DMS53 (cell line): ENCODE data around the gene UPK3A.
"Not testable (repeated sequence)": the region's sequence is repeated elsewhere in the genome, so short reads cannot be mapped to it uniquely, and the experiment has no call there.

Source experiments
- DNase-seq: peaks from one replicate; lab custom pipeline; 2025; lab: John Stamatoyannopoulos, UW

UPK3A gene

DNA sequence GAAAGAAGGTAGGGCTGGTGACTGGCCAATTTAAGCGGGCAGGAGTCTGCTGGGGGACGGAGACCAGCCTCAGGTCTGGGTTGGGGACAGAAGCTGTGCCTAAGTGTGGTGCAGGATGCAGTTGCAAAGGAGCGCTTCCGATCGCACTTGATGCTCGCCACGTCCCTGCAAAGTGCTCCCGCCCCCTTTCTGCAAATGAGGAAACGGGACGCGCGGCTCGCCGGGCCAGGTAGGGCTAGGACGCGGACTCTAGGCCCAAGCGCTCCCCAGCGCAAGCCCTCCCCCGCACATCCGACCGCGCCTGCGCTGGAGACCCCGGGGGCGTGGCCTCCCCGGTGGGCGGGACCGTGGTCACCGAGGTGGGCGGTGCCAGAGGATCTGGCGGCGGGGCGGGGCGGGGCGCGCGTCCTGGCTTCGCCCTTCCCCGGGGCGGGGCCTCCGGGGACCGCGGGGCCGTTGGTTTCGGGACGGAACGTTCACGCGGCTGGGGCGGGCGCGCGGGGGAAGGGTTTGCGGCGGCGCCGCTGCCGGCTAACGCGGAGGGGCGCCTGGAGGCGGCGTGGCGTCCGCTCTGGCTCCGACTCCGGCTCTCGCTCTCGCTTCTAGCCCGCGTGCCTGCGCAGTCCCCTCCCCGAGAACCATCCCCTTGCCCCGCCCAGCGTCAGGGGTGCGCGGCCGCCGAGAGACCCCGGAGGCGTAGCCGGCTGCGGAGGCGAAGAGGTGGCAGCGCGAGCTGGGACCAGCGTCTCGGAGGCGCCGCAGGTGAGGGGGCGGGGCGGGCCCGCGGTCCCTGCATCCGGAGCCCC is 24.9 kb downstream of the UPK3A start, which contains the start of gene FAM118A:
Gene FAM118A (plus strand): TSS at position 513 of the 806 bp plus-strand sequence. CDS start 12,446 bp downstream, outside the sequence.
- peak; percentile 97 for DNase-seq

DNA sequence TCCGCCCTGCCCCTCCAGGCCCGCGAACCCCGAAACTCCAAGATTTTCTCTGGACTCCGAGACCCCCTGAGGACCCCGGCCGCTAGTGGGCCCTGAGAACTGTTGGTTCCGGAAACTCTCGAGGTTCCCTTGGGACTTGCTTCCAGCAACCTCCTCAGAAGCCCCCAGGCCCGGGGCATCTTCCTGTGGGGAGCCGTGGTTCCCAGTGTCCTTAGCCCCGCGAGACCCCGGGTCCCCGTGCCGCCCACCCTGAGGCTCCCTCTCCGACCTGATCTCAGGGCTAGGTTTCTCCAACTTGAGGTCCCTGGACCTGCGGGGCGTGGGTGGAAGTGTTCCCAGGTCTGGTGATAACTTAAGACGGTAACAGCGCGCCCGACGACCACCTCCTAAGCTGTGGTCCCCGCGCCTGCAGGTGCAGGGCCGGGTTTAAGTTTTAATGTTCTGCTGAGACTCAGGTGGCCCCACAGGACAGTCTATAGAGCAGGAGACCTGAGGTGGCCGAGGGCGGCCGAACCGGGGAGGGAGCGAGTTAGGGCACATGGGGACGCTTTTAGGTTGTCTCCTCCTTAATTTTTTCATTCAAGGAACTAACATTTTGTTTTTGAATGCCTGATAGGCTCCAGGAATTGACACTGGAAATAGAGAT is 25.7 kb downstream of the UPK3A start:
- no peak for DNase-seq

DNA sequence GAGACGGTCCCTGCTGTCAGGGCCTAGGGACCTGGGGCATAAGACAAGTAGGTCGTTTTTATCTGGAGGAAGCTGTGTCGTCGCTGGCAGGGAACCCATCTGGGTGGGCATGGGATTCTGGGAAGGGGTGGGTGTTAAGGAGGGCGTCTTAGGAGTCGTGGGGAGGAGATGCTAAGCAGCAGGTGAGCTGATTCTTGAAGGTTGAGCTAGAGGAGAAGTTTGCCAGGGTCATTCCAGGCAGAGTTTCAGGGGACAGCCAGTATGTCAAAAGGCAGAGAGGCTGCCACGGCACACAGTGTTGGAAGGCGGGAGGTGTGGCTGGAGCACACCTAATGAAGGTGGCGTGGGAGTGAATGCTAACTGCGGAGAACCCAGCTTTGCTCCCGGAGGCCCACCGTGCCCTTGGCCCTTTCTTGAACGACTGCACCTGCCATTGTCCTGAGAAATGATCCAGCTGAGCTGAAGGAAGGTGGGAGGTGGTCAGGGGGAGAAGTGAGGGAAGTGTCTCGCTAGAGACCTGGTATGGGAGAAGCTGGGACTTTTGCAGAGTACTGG is 26.3 kb downstream of the UPK3A start:
- DNase-seq = no peak

DNA sequence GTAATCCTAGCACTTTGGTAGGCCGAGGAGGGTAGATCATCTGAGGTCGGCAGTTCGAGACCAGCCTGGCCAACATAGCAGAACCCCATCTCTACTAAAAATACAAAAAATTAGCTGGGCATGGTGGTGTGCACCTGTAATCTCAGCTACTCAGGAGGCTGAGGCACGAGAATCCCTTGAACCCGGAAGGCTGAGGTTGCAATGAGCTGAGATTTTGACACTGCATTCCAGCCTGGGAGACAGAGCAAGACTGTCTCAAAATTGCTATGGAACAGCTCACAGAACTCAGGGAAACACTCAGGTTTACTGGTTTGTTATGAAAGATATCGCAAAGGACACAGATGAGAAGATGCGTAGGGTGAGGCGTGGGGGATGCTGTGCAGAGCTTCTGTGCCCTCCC is 27.7 kb downstream of the UPK3A start:
- no peak for DNase-seq

DNA sequence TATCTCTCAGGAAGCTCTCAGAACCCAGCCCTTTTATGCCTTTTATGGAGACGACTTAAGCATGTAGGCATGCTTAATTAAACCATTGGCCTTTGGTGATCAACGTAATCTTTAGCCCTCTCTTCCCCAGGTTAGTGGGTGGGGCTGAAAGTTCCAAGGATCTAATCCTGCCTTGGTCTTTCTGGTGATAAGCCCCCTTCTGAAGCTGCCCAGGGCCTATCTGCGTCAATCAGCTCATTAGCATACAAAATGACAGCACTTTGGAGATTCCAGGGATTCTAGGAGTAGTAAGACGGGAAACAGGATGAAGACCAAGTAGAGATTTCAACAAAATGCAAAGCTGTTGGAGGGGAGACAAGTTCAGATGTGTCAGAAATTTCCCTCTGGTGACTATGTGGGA is 28.1 kb downstream of the UPK3A start:
- DNase-seq = no peak

DNA sequence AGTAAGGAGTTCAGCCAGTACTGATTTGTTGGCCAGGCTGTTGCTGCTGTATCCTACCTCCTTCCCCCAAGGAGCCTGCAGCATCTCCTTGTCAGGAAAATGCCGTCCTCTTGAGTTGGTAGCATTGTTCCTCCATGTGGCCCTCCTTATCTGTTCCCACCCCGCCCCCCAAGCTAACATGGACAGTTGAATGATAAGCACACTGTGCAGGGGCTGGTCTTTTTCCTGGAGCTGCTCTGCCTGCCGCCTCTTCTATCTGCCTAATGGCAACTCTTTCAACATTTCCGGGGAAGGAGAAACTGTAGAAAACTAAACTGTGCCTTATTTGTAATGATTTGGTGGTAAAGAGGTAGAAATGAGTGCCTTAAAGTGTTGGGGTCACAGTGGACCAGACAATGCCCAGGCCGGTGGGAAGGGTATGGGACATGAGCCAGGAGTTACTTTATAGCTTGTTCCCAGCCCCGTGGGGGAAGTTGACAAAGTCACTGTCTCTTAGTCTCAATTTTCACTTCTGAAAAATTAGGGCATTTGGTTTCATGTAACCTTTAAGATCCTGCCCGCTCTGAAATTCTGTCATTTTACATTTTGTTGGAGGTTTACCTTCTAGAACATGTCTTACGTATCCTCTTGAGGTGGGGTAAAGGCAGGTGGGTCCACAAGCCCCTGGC is 29.4 kb downstream of the UPK3A start:
- DNase-seq = no peak

DNA sequence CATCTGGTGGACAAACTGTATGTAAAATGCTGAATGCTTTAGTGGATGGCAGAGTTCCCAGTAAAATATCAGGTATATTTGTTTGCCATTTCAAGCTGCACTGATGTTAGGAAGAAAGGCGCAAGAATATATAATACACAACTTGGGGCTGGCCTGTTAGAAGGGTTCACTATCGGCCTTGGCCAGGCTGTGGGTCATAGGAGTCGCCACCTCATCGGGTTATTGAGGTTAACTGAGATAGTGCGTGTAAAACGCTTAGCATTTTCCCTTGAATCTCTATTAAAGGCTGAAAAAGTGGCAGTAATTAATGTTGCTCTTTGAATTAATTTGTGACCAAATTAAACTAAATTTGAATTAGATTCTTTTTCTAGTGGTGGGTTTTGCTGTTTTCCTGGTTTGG is 30.0 kb downstream of the UPK3A start:
- DNase-seq = no peak

DNA sequence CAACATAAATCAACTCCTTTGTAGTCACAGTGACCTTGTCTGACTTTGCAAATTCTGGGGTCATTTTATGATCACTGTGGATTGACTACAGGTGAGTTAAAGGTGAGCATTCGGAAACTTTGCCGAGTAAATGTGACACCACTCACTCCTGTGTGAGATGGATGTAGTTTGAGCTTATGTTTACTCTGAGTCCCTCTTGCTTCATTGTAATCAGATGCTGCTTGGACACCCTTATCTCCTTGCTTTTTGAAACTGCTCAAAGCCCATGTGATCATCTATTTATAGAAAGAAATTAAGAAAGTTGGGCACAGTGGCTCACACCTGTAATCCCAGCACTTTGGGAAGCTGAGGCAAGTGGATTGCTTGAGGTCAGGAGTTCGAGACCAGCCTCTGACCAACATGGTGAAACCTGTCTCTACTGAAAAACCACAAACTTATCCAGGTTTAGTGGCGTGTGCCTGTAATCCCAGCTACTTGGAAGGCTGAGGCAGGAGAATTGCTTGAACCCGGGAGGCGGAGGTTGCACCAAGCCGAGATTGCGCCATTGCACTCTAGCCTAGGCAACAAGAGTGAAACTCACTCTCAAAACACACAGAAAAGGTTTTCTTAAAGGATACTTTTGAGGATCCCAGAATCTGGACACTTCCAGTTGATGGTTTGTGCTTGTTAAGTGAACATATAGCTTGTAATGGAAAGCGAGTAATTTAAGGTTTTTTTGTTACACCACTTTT is 32.2 kb downstream of the UPK3A start:
- DNase-seq = no peak

DNA sequence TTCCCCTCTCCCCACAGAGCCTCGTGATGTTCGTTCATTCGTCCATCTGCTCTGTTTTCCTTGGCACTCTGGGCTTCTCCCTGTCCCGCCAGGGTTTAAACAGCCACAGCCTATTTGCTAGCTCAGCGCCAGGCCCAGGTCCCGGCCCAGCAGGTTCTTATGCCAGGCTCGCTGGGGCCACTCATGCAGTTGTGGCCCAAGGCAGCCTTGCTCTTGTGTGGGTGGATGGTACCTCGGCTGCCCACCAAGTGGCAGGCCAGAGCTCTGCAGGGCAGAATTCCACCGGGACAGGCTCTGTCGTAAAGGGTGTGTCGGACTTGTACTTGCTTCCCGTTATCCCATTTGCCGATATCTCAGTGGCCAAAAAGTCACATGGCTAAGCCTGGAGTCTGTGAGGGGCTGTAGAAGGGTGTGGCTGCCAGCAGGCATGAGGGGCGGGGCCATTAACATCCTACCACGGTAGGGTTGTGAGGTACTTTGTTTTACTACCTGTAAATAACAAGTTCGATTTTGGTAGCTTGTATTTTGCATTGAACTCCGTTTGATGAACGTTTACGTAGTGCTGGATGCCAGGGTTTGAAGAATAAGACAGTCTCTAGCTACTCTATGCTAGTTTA is 32.9 kb downstream of the UPK3A start:
- DNase-seq = peak; percentile 14

DNA sequence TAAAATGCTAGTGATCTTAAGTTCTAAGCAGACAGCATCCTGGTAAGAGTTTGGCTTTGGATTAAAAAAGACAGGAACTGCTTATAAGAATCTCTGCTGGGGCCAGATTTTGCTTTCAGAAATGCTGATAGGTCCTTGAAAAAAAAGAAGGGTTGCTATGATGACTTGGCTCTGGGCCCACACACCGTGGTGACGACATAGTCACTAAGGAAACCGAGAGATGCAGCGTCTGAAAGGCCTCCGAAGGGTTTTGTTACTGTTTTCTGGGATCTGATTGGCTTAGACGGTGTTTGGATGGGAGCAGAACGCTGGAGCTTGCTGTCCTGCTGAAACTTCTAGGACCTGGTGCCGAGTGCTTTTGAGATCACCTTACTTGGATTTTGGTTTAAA is 33.4 kb downstream of the UPK3A start:
- peak; percentile 80 for DNase-seq

DNA sequence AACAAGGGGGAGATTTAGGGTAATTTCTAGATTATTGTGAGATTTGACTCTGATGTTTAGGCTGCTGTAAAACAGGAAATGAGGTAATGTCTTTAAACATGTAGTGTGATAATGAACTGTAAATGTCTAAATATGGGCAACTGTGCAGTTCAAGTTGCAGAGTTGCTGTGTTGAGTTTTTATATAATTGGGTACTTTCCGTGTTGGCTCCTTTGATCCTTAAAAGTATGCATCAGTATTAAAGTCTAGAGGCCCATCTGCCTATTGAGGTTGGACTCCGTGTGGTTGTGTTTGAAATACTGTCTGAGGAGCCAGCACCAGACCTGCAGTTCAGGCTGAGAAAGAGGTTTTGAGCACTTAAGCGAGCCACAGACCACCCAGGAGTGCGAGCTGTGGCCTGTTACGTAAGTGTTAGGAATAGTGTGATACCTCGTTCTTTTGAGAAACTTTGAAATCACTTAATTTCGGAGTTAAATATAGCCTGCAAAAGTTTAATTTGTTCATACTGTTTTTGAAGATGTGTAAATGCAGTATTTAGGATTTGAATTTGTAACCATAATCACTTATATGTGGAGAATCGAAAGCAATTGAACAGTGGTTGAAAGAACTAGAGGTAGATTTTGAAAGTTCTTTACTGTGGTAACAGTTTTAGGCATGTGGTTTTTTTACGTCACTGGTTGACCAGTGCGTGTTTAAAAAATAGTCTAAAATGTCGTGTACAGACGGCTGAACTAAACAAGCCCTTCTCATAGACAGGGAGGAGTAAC is 34.0 kb downstream of the UPK3A start:
- DNase-seq = peak; percentile 48

DNA sequence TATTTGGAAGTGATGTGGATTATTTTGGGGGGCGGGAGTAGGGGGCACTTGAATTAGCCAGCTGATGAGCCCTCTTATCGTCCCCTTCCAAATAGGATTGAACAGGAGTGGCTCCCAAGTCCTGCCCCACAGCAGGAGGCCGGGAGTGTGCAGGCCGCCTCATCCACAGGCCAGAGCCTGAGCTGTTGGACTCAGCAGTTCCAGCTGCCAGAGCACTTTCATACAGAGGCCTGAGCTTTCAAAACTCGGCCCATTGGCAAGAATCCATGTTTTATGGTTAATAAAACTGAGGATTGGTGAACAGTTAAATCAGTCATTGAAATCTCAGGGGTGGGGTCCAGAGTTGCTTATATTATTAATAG is 34.6 kb downstream of the UPK3A start:
- no peak for DNase-seq

DNA sequence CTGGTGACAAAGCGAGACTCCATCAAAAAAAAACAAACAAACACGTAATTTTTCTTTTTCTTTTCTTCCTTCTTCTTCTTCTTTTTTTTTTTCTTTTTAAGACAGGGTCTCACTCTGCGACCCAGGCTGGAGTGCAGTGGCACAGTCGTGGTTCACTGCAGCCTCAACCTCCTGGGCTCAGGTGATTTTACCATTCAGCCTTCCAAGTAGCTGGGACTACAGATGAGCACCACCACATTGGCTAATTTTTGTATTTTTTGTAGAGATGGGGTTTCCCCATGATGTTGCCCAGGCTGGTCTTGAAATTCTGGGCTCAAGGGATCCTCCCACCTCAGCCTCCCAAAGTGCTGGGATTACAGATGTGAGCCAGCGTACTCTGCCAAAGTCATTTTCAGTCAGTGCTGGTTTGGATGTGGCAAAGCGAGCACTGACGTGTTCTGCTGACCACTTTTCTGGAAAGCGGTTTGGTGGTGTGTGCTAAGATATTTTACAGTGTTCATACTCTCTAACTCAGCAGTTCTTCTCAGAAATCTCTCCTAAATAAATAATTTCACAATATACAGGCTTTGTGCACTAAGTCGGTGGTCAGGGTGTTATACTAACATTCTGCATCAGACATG is 35.7 kb downstream of the UPK3A start:
- DNase-seq = no peak

DNA sequence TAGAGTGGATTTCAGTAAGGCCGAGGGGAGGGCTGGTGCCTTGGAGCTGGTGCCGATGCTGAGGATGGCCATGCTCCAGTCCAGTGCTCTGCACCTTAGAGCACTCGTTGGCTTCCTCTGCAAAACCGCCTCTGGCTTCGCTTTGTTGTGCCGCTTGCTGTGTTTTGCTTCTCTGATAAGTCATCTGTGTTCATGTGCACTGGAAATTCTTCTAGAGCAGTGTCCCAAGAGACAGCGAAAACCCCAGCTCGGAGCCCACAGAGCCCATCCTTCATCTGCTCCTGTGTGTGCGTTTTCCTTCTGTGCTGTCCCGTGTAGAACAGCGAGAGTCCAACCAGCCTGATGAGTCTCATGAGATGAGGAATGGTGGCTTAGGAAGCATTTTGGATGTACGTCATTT is 37.1 kb downstream of the UPK3A start:
- DNase-seq = no peak

DNA sequence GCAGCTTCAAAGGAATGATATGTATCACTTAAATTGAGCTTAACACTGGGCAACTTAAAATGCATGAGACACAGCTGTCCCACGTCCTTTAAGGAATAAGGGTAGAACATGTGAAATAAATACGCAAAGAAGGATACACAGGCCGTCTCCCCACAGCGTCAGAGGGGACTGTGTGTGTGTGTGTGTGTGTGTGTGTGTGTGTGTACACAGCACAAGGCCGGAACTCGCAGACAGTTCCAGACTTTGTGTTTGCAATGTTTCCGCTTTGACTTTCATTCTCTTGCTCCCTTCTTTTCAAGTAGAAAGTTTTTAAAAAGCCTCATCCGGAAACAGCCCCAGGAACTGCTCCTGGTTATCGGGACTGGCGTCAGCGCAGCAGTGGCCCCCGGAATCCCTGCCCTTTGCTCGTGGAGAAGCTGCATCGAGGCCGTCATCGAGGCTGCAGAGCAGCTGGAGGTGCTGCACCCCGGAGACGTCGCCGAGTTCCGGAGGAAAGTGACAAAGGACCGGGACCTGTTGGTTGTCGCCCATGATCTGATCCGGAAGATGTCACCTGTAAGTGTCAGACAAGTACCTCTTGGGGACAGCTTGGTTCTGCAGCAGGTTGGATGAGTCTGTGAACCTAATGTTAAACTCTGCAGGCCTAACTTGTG is 38.2 kb downstream of the UPK3A start:
- DNase-seq = no peak

DNA sequence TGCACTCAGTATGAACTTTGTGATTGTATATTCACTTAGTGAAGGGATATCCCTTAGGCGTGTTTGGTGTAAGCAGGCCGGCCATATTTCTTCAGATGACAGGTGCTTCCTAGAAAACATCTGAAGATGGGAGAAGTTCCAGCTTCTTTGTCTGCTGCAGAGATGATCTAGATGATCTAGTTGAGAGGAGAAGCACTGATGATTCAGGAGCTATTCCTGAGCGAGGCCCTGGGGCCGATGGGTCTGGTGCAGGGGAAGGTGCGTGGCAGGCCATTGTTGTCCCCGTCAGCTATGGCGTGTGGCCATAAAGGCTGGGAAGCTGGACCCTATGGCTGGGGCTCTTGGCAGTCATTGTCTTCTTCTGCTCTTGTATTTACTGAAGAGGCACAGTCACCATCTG is 38.9 kb downstream of the UPK3A start:
- no peak for DNase-seq

DNA sequence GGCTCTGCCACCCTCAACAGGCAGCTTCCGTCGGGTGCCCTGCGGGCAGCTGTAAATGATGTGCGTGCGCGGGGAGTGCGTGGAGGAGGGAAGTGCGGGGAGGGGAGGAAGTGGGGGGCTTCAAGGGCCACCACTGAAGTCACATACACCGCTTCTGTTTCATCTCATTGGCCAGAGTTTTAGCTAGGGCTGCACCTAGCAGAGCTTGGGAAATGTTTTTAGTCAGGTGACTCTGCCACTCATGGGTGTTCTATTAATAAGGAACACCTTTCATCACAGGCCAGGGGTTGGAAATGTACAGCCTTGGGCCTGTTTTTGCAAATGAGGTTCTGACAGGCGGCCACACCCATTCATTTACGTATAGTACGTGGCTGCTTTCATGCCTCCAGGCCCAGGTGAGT is 39.6 kb downstream of the UPK3A start:
- DNase-seq = no peak

DNA sequence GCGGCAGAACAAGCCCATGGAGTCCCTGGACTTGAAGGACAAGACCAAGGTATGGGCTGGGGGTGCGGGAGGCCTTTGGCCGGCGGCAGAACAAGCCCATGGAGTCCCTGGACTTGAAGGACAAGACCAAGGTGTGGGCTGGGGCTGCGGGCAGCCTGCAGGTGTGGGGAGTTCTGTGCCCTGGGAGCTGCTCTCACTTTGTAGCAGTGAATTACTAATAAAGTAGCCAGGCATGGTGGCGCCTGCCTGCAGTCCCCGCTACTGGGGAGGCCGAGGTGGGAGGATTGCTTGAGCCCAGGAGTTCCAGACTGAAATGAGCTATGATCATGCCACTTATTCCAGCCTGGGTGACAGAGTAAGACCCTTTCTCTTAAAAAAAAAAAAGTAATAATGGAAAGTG is 43.5 kb downstream of the UPK3A start:
- not testable (repeated sequence) for DNase-seq

DNA sequence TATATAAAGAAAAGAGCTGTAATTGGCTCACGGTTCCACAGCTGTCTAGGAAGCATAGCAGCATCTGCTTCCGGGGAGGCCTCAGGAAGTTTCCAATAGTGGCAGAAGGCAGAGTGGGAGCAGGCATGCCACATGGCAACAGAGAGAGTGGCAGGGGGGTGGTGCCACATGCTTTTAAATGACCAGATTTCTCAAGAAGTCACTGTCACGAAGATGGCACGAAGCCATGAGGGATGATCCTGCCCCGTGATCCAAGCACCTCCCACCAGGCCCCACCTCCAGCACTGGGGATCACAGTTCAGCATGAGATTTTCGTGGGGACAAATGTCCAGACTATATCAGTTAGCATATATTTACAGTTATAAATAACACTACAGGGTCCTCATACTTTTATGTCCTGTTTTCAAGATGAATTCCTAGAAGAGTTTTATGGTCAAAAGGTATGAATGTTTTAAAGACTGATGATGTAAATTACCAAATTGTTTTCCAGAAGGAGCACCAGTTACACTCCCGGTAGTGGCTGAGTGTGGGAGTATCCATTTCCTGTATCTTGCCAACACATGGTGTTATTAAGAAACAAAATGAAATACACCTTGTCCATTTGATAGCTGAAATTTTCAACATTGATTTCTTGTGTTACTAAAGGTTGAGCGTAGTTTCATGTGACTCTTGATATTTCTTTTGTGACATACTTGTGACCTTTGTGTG is 44.2 kb downstream of the UPK3A start:
- DNase-seq = no peak
